Astrocyte (in vitro differentiated cells and primary cell): ENCODE measurements around the gene PAX5.

ENCODE experiments used
- EZH2 ChIP-seq: IDR thresholded peaks from 2 replicates; pipeline ENCODE4 v1.6.1; 2012; ENCODE audit warnings: mild to moderate bottlenecking, low read length, inconsistent platforms; ENCODE audit not compliant: insufficient read depth
- TF ChIP-seq, protein P1 (sequence below): IDR thresholded peaks from 2 replicates; pipeline ENCODE4 v1.5.1; 2011; ENCODE audit warnings: low read depth, mild to moderate bottlenecking, inconsistent platforms, low read length, moderate library complexity; ENCODE audit not compliant: insufficient read depth

DNA sequence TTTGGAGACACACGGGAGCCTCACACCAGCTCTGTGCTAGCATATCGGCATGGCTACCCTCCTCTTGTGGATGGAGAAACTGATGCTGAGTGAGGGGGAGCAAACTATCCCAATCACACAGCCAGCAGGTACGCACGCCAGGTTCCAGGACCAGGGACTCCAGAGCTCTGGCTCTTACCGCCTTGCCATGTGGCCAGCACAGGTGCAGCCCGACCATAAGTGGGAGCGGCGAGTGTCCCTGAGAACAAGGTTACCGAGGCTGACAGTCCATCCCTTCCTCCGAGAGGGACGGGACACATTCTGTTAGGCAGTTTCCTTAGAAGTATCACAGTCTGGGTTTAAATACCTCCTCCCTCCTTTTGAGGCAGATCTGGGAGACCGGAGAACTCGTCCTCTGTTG is 86.0 kb downstream of the PAX5 start:
- TF ChIP-seq, protein P1, sequence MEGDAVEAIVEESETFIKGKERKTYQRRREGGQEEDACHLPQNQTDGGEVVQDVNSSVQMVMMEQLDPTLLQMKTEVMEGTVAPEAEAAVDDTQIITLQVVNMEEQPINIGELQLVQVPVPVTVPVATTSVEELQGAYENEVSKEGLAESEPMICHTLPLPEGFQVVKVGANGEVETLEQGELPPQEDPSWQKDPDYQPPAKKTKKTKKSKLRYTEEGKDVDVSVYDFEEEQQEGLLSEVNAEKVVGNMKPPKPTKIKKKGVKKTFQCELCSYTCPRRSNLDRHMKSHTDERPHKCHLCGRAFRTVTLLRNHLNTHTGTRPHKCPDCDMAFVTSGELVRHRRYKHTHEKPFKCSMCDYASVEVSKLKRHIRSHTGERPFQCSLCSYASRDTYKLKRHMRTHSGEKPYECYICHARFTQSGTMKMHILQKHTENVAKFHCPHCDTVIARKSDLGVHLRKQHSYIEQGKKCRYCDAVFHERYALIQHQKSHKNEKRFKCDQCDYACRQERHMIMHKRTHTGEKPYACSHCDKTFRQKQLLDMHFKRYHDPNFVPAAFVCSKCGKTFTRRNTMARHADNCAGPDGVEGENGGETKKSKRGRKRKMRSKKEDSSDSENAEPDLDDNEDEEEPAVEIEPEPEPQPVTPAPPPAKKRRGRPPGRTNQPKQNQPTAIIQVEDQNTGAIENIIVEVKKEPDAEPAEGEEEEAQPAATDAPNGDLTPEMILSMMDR = no peak
- no peak for TF ChIP-seq EZH2
